A549 (cell line): ENCODE data around the gene GRID1. TPM values are rescaled to one million over a fixed set of nuclear protein-coding genes. Genes with fewer than 3 reads are reported as not detected.

Experiments
- ATAC-seq, 2 experiments: fragments of 200-7000 bp in 1 of 2; fragments of >200 bp in 1 of 2; cut with Nextera tagmentation in 1 of 2; cut with Tn5 transposase in 1 of 2; 3 replicates each; pipeline versions ENCODE4 v1.8.0 to v1.9.1; 2018 to 2020; ENCODE audit warnings: mild to moderate bottlenecking in 1 of 2, moderate library complexity in 1 of 2
- CTCF ChIA-PET: fragments of 300-600 bp; sonication (Branson Sonifier 250); formaldehyde crosslinking; extraction: SDS; loops from one replicate; lab custom pipeline; 2021; ENCODE audit warnings: antibody characterized with exemption, inconsistent platforms; lab: Yijun Ruan, JAX
- POLR2A ChIA-PET: fragments of 350-600 bp; formaldehyde crosslinking; extraction: SDS; loops from one replicate; lab custom pipeline; 2021; ENCODE audit warnings: antibody characterized with exemption, inconsistent platforms; lab: Yijun Ruan, JAX
- DNase-seq, 2 experiments: peaks; one replicate each; pipeline versions ENCODE4 v3.0.0 to v3.0.0-alpha.2; 2011 to 2016; ENCODE audit warnings: low read depth in 1 of 2, low spot score in 1 of 2
- FAIRE-seq: peaks from 2 replicates; lab custom pipeline; 2011; peaks lifted over from hg19 to GRCh38; lab: Jason Lieb, UNC
- H3K27ac ChIP-seq, 2 experiments: fragments of >200 bp; sonication (Bioruptor Twin); formaldehyde crosslinking; 3 replicates each; pipeline ENCODE4 v1.5.1; 2016 to 2017
- H3K4me1 ChIP-seq: fragments of >200 bp; sonication (Bioruptor Twin); formaldehyde crosslinking; 3 replicates; pipeline ENCODE4 v1.6.1; 2016
- H3K4me2 ChIP-seq: fragments of >200 bp; sonication (Bioruptor Twin); formaldehyde crosslinking; 3 replicates; pipeline ENCODE4 v1.6.1; 2016
- H3K4me3 ChIP-seq: fragments of >200 bp; sonication (Bioruptor Twin); formaldehyde crosslinking; 3 replicates; pipeline ENCODE4 v1.5.1; 2016
- H3K9me3 ChIP-seq: fragments of >200 bp; sonication (Bioruptor Twin); formaldehyde crosslinking; 3 replicates; pipeline ENCODE4 v1.6.1; 2016
- BHLHE40 ChIP-seq: IDR thresholded peaks from 2 replicates; pipeline ENCODE4 v1.6.1; 2012; ENCODE audit warnings: low read depth, low read length, inconsistent platforms
- CBX2 ChIP-seq: fragments of 200-600 bp; sonication (generic); IDR thresholded peaks from 2 replicates; pipeline ENCODE4 v1.6.1; 2016; ENCODE audit warnings: low read depth, mild to moderate bottlenecking, borderline replicate concordance
- CBX8 ChIP-seq: fragments of 200-600 bp; sonication (generic); IDR thresholded peaks from 2 replicates; pipeline ENCODE4 v1.6.1; 2016
- CHD4 ChIP-seq: fragments of 200-600 bp; sonication (generic); IDR thresholded peaks from 2 replicates; pipeline ENCODE4 v1.6.1; 2016; ENCODE audit warnings: antibody characterized with exemption, mild to moderate bottlenecking, borderline replicate concordance
- E2F6 ChIP-seq: IDR thresholded peaks from 2 replicates; pipeline ENCODE4 v1.6.1; 2012; ENCODE audit warnings: low read depth, borderline replicate concordance
- EP300 ChIP-seq, 2 experiments: fragments of >200 bp; sonication (Bioruptor Twin); formaldehyde crosslinking; IDR thresholded peaks; 2 replicates in 1 of 2; 3 replicates in 1 of 2; pipeline ENCODE4 v1.6.1; 2016 to 2017
- FOSB ChIP-seq: fragments of 250-450 bp; sonication (Bioruptor Pico); IDR thresholded peaks from 2 replicates; pipeline ENCODE4 v1.5.0; 2020; ENCODE audit warnings: mild to moderate bottlenecking, moderate library complexity
- HDAC2 ChIP-seq: fragments of 200-600 bp; sonication (generic); IDR thresholded peaks from 2 replicates; pipeline ENCODE4 v1.6.1; 2016
- HES2 ChIP-seq: fragments of >200 bp; sonication (Bioruptor Twin); formaldehyde crosslinking; IDR thresholded peaks from 2 replicates; pipeline ENCODE4 v1.6.1; 2016
- HOXA7 ChIP-seq: fragments of 250-450 bp; sonication (Bioruptor Pico); IDR thresholded peaks from 2 replicates; pipeline ENCODE4 v1.5.0; 2020; ENCODE audit warnings: mild to moderate bottlenecking, moderate library complexity
- KDM1A ChIP-seq: fragments of 200-600 bp; sonication (generic); IDR thresholded peaks from 2 replicates; pipeline ENCODE4 v1.6.1; 2016; ENCODE audit warnings: low read depth, mild to moderate bottlenecking
- MAFK ChIP-seq: fragments of 450-650 bp; IDR thresholded peaks from 2 replicates; pipeline ENCODE4 v1.6.1; 2014; ENCODE audit not compliant: partially characterized antibody
- MAX ChIP-seq: IDR thresholded peaks from 2 replicates; pipeline ENCODE4 v1.6.1; 2012
- MYC ChIP-seq: IDR thresholded peaks from 2 replicates; pipeline ENCODE4 v1.6.1; 2012; ENCODE audit warnings: mild to moderate bottlenecking, inconsistent platforms, low read length, improper control_type of control experiment, borderline replicate concordance
- NFE2L2 ChIP-seq: fragments of 150-350 bp; conservative IDR thresholded peaks from 2 replicates; pipeline ENCODE4 v1.6.1; 2014; ENCODE audit warnings: low read length
- PHF8 ChIP-seq: fragments of 200-600 bp; sonication (generic); IDR thresholded peaks from 2 replicates; pipeline ENCODE4 v1.6.1; 2016; ENCODE audit warnings: low read depth, mild to moderate bottlenecking, antibody characterized with exemption, moderate library complexity, borderline replicate concordance
- POLR2A ChIP-seq: IDR thresholded peaks from 2 replicates; pipeline ENCODE4 v1.6.1; 2012; ENCODE audit warnings: mild to moderate bottlenecking, low read length
- POLR2AphosphoS2 ChIP-seq: conservative IDR thresholded peaks from 2 replicates; pipeline ENCODE4 v1.6.1; 2012; ENCODE audit warnings: low read length, improper control_type of control experiment, inconsistent platforms
- RAD21 ChIP-seq, 2 experiments: fragments of >200 bp in 1 of 2; sonication (Bioruptor Twin) in 1 of 2; formaldehyde crosslinking in 1 of 2; IDR thresholded peaks in 1 of 2; conservative IDR thresholded peaks in 1 of 2; 2 replicates in 1 of 2; 3 replicates in 1 of 2; pipeline ENCODE4 v1.6.1; 2012 to 2018; ENCODE audit warnings: inconsistent platforms in 1 of 2
- RCOR1 ChIP-seq: fragments of 150-350 bp; IDR thresholded peaks from 2 replicates; pipeline ENCODE4 v1.6.1; 2014; ENCODE audit warnings: antibody characterized with exemption, low read length, low read depth
- REST ChIP-seq: fragments of 200-600 bp; sonication (generic); IDR thresholded peaks from 2 replicates; pipeline ENCODE4 v1.6.1; 2016; ENCODE audit warnings: antibody characterized with exemption, mild to moderate bottlenecking, moderate library complexity
- SMC3 ChIP-seq: fragments of >200 bp; sonication (Bioruptor Twin); formaldehyde crosslinking; IDR thresholded peaks from 3 replicates; pipeline ENCODE4 v1.6.1; 2018; ENCODE audit warnings: inconsistent platforms
- TP53 ChIP-seq: fragments of 250-450 bp; sonication (Bioruptor Pico); IDR thresholded peaks from 2 replicates; pipeline ENCODE4 v1.5.0; 2021; ENCODE audit warnings: mild to moderate bottlenecking, moderate library complexity
- USF2 ChIP-seq: fragments of 450-650 bp; IDR thresholded peaks from 2 replicates; pipeline ENCODE4 v1.6.1; 2014; ENCODE audit warnings: antibody characterized with exemption
- ZNF302 ChIP-seq: fragments of 250-450 bp; sonication (Bioruptor Pico); IDR thresholded peaks from 2 replicates; pipeline ENCODE4 v1.9.0; 2021; ENCODE audit warnings: inconsistent platforms, mild to moderate bottlenecking, moderate library complexity
- WGBS: methylation state at CpG from one replicate; pipeline ENCODE4 v1.1.6; 2017; ENCODE audit errors: missing lambda C conversion rate; 5-methylcytosine and 5-hydroxymethylcytosine counted together
- polyA plus RNA-seq, 4 experiments: library from polyadenylated mRNA; depleted of rRNA in 3 of 4; stranded (reverse); fragments of >200 nt; fragmentation: RNase III in 1 of 4; extraction: RNeasy Plus Mini Kit Qiagen cat#74134 plus additional on column Dnase treatment in 1 of 4; gene quantifications; 2 replicates in 3 of 4; 3 replicates in 1 of 4; pipeline ENCODE4 v1.2.3, GENCODE V29; 2011 to 2017

Gene GRID1
- polyA plus RNA-seq, 2 of the 4 experiments (the other 2 are of a cell fraction): 0.14 to 0.30 TPM

- ATAC-seq (no peak), FAIRE-seq (no peak), DNase-seq (no peak)
- H3K4me3 ChIP-seq: no peak overlapping the region
- TF ChIP-seq USF2 (no peak), MAX (no peak), KDM1A (no peak), RAD21 (conservative IDR thresholded peaks at IDR 0.05 in 1 of 2, IDR thresholded peaks at IDR 0.05 in 1 of 2) (no peak), POLR2A (no peak), FOSB (CRISPR knock-in tag) (no peak), CBX8 (no peak), CHD4 (no peak), HDAC2 (no peak), CBX2 (no peak), MYC (no peak), TP53 (no peak), HOXA7 (no peak), SMC3 (no peak), NFE2L2 (no peak), POLR2AphosphoS2 (no peak)
- 84% methylated on average over 3 of the region's 3 CpGs for WGBS
- no peaks in the 10 kb centered on the region for H3K4me1 ChIP-seq
- H3K9me3 ChIP-seq: no peaks in the 10 kb centered on the region
- H3K4me2 ChIP-seq: no peak overlapping the region
- POLR2A ChIA-PET: no interaction called here
- H3K27ac ChIP-seq: no peak overlapping the region
- CTCF ChIA-PET: interaction anchor here (0.6 to 1.3 kb wide), 2 partner anchors 10 to 24 kb away, joined by 3 read pairs; no protein-coding TSS in a partner anchor
Measured at GRCh38 chr10:85581371-85581770, 785.2 kb downstream of the GRID1 start.

GRCh38 chr10:85580585-85580984, 786.0 kb downstream of the GRID1 start:
- no peak for TF ChIP-seq USF2
- TF ChIP-seq RAD21 (conservative IDR thresholded peaks at IDR 0.05 in 1 of 2, IDR thresholded peaks at IDR 0.05 in 1 of 2): no peak
- no peak for TF ChIP-seq BHLHE40
- no peak for TF ChIP-seq HES2
- TF ChIP-seq E2F6: no peak
- no peak for TF ChIP-seq EP300 (IDR thresholded peaks at IDR 0.05)
- TF ChIP-seq ZNF302 (CRISPR knock-in tag): no peak
- no peak for TF ChIP-seq REST
- TF ChIP-seq RCOR1: no peak
- TF ChIP-seq MAFK: no peak
- TF ChIP-seq PHF8: no peak
- no peak for TF ChIP-seq MYC
- TF ChIP-seq, all 56 proteins: peak for 0
- ATAC-seq (no peak), DNase-seq (no peak), FAIRE-seq (no peak)
- Histone ChIP-seq H3K4me3 (no peak overlapping the region), H3K27ac (no peak overlapping the region), H3K4me1 (no peaks in the 10 kb centered on the region), H3K4me2 (no peak overlapping the region), H3K9me3 (no peaks in the 10 kb centered on the region)
- ChIA-PET POLR2A (no interaction called here), CTCF (interaction anchor here (0.6 to 1.3 kb wide), 2 partner anchors 9 to 23 kb away, joined by 3 read pairs; no protein-coding TSS in a partner anchor)
- WGBS: 65% methylated on average over 2 of the region's 2 CpGs
